Kidney (tissue), 14 donors: Measurements from ENCODE around the gene ALDH4A1. TPM values are rescaled to one million over a fixed set of nuclear protein-coding genes. Genes with fewer than 3 reads are reported as not detected.
"Not testable (repeated sequence)": the region's sequence is repeated elsewhere in the genome, so short reads cannot be mapped to it uniquely, and the experiment has no call there.

Source experiments
- DNase-seq, 5 donors: peaks; one replicate each; pipeline ENCODE4 v3.0.0-alpha.2; 2013 to 2020
- FAIRE-seq: peaks from 2 replicates; lab custom pipeline; 2012; peaks lifted over from hg19 to GRCh38; lab: Jason Lieb, UNC
- H3K27ac ChIP-seq, 2 donors: one replicate each; pipeline ENCODE4 v1.7.0; 2013; ENCODE audit warnings: low read depth in 2 of 2, low read length in 2 of 2, inconsistent platforms in 1 of 2
- H3K27me3 ChIP-seq: one replicate; pipeline ENCODE4 v1.7.1; 2013; ENCODE audit warnings: low read length, inconsistent platforms; ENCODE audit not compliant: control insufficient read depth, insufficient read depth
- H3K36me3 ChIP-seq, 3 donors: one replicate each; pipeline versions ENCODE4 v1.7.0 to v1.7.1; 2013; ENCODE audit warnings: low read length in 3 of 3, control low read depth in 1 of 3, inconsistent platforms in 1 of 3; ENCODE audit not compliant: insufficient read depth in 3 of 3, control insufficient read depth in 2 of 3
- H3K4me1 ChIP-seq, 3 donors: one replicate each; pipeline versions ENCODE4 v1.7.0 to v1.7.1; 2013; ENCODE audit warnings: low read length in 3 of 3, inconsistent platforms in 1 of 3, low read depth in 1 of 3; ENCODE audit not compliant: control insufficient read depth in 2 of 3, insufficient read depth in 2 of 3
- H3K4me3 ChIP-seq, 3 donors: one replicate each; pipeline versions ENCODE4 v1.7.0 to v1.8.1; 2013; ENCODE audit warnings: low read length in 3 of 3, control low read depth in 1 of 3, inconsistent platforms in 1 of 3
- H3K9ac ChIP-seq, 3 donors: one replicate each; pipeline versions ENCODE4 v1.7.0 to v1.7.1; 2013; ENCODE audit warnings: low read length in 3 of 3, control low read depth in 1 of 3, inconsistent platforms in 1 of 3
- H3K9me3 ChIP-seq, 3 donors: one replicate each; pipeline versions ENCODE4 v1.7.0 to v1.7.1; 2013; ENCODE audit warnings: low read length in 3 of 3, control low read depth in 1 of 3, inconsistent platforms in 1 of 3; ENCODE audit not compliant: control insufficient read depth in 2 of 3, insufficient read depth in 1 of 3
- intact Hi-C: fragments of 100-400 bp; cut with DNase I; formaldehyde crosslinking; loops from one replicate; pipeline ENCODE4 v1.11.1; 2022
- polyA plus RNA-seq: library from polyadenylated mRNA; stranded (reverse); fragments of 350-450 nt; fragmentation: Illumina TruSeq; extraction: RNeasy Lipid Tissue Mini Kit (QIAGEN cat#74804); gene quantifications from one replicate; pipeline ENCODE4 v1.2.3, GENCODE V29; 2014; ENCODE audit warnings: low read depth, low replicate concordance; ENCODE audit not compliant: insufficient read depth
- total RNA-seq: library from RNA; stranded (reverse); fragmentation: NEBNext Ultra II Directional; extraction: Animal tissue kit (Norgen Biotek cat#: 25700); gene quantifications from one replicate; pipeline ENCODE4 v1.2.1, GENCODE V29; 2021
- TF ChIP-seq, protein P1 (sequence below): IDR thresholded peaks from 3 replicates; pipeline ENCODE4 v1.5.1; 2012; ENCODE audit warnings: mild to moderate bottlenecking, moderate library complexity, borderline replicate concordance; ENCODE audit not compliant: insufficient read depth; ENCODE audit errors: extremely low read depth
- donor health status: control.
- donor health status: control.
- donor health status: control.
- donor health status: control.
- donor health status: control.
- donor health status: DM: yes; HTN: yes; CAD: no.
- donor health status: Normal renal cell carcinoma (clear cell type).

Gene ALDH4A1
- total and polyA plus RNA-seq, 2 donors from 2014 or later: 49.3 to 352 TPM

GRCh38 chr1:18840145-18840544 lies 62.2 kb downstream of the ALDH4A1 start:
- DNase-seq (no peak), FAIRE-seq (no peak)
- Histone ChIP-seq H3K27me3 (no peaks in the 10 kb centered on the region), H3K9me3 (no peaks in the 10 kb centered on the region), H3K9ac (no peak overlapping the region), H3K4me1 (no peaks in the 10 kb centered on the region), H3K36me3 (no peaks in the 10 kb centered on the region), H3K4me3 (no peak overlapping the region), H3K27ac (no peak overlapping the region)
- TF ChIP-seq, protein P1, sequence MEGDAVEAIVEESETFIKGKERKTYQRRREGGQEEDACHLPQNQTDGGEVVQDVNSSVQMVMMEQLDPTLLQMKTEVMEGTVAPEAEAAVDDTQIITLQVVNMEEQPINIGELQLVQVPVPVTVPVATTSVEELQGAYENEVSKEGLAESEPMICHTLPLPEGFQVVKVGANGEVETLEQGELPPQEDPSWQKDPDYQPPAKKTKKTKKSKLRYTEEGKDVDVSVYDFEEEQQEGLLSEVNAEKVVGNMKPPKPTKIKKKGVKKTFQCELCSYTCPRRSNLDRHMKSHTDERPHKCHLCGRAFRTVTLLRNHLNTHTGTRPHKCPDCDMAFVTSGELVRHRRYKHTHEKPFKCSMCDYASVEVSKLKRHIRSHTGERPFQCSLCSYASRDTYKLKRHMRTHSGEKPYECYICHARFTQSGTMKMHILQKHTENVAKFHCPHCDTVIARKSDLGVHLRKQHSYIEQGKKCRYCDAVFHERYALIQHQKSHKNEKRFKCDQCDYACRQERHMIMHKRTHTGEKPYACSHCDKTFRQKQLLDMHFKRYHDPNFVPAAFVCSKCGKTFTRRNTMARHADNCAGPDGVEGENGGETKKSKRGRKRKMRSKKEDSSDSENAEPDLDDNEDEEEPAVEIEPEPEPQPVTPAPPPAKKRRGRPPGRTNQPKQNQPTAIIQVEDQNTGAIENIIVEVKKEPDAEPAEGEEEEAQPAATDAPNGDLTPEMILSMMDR: no peak
- intact Hi-C loops: no loop called here

DNA sequence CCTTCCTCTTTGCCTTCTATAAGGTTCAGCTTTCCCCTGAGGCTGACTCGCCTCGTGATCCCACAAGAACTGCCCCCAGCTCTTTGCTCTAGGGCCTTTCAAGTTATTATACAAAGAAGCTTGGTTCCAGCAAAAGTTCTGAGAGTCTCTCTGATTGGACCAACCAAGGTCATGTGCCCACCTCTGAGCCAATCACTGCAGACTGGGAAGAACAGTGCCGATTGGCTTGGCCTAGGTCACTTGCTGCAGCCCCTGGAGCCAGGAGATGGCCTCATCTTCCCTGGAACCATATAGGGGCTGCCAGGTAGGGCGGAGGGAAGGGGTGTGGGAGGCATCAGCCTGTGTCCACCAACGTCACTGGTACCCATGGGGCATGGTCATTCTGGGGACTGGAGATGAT lies 65.7 kb downstream of the ALDH4A1 start:
- no peak for DNase-seq
- Histone ChIP-seq H3K4me1 (no peaks in the 10 kb centered on the region), H3K27me3 (no peaks in the 10 kb centered on the region), H3K9ac (no peak overlapping the region), H3K27ac (no peak overlapping the region), H3K36me3 (no peaks in the 10 kb centered on the region), H3K4me3 (no peak overlapping the region), H3K9me3 (no peaks in the 10 kb centered on the region)
- FAIRE-seq: no peak
- TF ChIP-seq, protein P1: no peak
- intact Hi-C loops: no loop called here

- H3K9ac ChIP-seq, H3K27ac ChIP-seq, intact Hi-C loops, H3K4me1 ChIP-seq, H3K9me3 ChIP-seq, H3K36me3 ChIP-seq, H3K27me3 ChIP-seq, DNase-seq, H3K4me3 ChIP-seq, FAIRE-seq: not testable (repeated sequence)
These were observed 70.0 kb downstream of the ALDH4A1 start for GRCh38 chr1:18832319-18832718.

GRCh38 chr1:18831656-18832055 lies 70.7 kb downstream of the ALDH4A1 start:
- Histone ChIP-seq H3K9me3 (no peaks in the 10 kb centered on the region), H3K27me3 (no peaks in the 10 kb centered on the region), H3K4me3 (no peak overlapping the region), H3K9ac (no peak overlapping the region), H3K4me1 (no peaks in the 10 kb centered on the region), H3K36me3 (no peaks in the 10 kb centered on the region), H3K27ac (no peak overlapping the region)
- intact Hi-C loops: no loop called here
- TF ChIP-seq, protein P1: no peak
- no peak for DNase-seq
- FAIRE-seq: no peak
